ENCODE results near the gene ERBB4. TPM values are rescaled to one million over a fixed set of nuclear protein-coding genes. Genes with fewer than 3 reads are reported as not detected.
A peak's percentile ranks its signal among the peaks of the same experiment; 100 is the strongest.

Gene ERBB4
- total RNA-seq, 1 donor from 2014 or later: 9.2 TPM

DNA sequence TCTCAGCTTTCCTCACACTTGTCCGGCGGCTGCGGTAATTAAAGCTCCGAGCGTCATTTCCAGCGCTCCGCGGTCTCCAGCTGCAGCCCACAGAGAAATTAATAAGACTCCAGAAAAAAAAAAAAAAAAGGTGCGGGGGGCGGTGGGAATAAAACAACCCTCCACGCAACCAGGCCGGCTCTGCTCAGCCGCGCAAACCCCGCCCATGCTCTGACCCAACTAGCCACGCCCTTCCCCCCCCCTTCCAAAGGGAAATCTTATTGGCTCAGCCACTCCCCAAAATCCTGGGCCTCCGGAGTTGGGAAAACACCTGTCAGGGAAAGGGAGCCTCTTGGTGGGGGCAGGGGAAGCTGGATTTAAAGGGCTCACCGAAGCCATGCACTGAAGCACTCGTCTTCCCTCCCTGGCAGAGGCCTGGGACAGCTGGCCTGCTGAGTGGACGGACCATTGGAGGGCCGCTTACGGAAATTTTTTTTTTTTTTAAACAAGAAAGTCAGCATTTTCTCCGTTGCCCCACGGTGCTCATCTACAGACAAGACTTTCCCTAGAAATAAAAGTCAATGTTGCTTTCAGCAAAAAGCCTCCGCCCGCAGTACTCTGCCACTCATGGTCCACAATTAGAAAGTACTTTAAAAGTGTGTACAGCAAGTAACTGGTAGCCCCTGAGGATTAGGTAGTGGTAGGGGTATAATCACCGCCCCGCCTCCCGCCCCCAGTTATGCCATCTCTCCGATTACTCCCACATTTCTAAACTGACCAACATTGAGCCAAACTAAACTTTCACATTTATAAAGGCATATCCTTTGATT lies 674 bp upstream of the ERBB4 start:
- Mint-ChIP-seq H3K36me3 (no peaks in the 10 kb centered on the region), H3K9me3 (peaks cover 5% of the 10 kb centered on the region), H3K4me1 (peaks cover 29% of the 10 kb centered on the region), H3K27ac (peak overlapping the region; percentile 30), H3K4me3 (peak overlapping the region; percentile 80), H3K27me3 (ENCODE audit: low read depth) (peaks cover 44% of the 10 kb centered on the region)
- peak in 1 of 2 experiments; percentile 39 for DNase-seq (ENCODE audit: low spot score in 2 of 2, unreplicated experiment in 2 of 2)
- TF ChIP-seq, protein P1, sequence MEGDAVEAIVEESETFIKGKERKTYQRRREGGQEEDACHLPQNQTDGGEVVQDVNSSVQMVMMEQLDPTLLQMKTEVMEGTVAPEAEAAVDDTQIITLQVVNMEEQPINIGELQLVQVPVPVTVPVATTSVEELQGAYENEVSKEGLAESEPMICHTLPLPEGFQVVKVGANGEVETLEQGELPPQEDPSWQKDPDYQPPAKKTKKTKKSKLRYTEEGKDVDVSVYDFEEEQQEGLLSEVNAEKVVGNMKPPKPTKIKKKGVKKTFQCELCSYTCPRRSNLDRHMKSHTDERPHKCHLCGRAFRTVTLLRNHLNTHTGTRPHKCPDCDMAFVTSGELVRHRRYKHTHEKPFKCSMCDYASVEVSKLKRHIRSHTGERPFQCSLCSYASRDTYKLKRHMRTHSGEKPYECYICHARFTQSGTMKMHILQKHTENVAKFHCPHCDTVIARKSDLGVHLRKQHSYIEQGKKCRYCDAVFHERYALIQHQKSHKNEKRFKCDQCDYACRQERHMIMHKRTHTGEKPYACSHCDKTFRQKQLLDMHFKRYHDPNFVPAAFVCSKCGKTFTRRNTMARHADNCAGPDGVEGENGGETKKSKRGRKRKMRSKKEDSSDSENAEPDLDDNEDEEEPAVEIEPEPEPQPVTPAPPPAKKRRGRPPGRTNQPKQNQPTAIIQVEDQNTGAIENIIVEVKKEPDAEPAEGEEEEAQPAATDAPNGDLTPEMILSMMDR (IDR thresholded peaks at IDR 0.05; ENCODE audit: unreplicated experiment): no peak

DNA sequence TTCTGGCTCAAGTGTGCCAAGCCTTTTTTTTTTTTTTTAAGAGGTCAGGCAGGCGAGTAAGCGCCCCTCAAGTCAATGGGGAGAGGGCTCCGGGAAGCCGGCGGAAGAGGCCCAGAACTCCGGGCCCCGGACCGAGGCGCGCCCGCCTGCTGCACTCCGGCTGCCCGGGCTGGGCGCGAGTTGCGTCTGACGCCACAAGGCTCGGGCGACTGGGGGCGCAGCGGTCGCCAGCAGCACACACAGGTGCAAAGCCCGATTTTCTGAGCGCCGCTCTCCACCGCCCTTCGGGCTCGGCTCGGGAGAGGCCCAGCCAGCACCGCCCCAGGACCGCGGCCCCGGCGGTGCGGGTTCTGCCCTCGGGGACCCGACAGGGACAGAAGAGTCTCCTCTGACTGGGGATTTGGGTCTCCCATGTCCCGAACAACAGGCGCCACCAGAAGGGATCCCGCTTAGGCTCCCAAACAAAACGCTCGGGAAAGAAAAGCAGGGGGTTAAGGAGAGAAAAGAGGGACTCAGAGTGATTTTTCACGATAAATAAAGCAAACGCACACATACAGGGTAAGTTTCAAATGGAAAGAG lies 787 bp downstream of the ERBB4 start:
- H3K36me3 Mint-ChIP-seq: no peaks in the 10 kb centered on the region
- DNase-seq (ENCODE audit: low spot score in 2 of 2, unreplicated experiment in 2 of 2): peak in 1 of 2 experiments; percentile 45
- peaks cover 24% of the 10 kb centered on the region for H3K4me1 Mint-ChIP-seq
- peaks cover 46% of the 10 kb centered on the region for H3K27me3 Mint-ChIP-seq (ENCODE audit: low read depth)
- peak overlapping the region; percentile 34 for H3K27ac Mint-ChIP-seq
- peak overlapping the region; percentile 80 for H3K4me3 Mint-ChIP-seq
- TF ChIP-seq, protein P1 (IDR thresholded peaks at IDR 0.05; ENCODE audit: unreplicated experiment): no peak
- H3K9me3 Mint-ChIP-seq: no peaks in the 10 kb centered on the region

DNA sequence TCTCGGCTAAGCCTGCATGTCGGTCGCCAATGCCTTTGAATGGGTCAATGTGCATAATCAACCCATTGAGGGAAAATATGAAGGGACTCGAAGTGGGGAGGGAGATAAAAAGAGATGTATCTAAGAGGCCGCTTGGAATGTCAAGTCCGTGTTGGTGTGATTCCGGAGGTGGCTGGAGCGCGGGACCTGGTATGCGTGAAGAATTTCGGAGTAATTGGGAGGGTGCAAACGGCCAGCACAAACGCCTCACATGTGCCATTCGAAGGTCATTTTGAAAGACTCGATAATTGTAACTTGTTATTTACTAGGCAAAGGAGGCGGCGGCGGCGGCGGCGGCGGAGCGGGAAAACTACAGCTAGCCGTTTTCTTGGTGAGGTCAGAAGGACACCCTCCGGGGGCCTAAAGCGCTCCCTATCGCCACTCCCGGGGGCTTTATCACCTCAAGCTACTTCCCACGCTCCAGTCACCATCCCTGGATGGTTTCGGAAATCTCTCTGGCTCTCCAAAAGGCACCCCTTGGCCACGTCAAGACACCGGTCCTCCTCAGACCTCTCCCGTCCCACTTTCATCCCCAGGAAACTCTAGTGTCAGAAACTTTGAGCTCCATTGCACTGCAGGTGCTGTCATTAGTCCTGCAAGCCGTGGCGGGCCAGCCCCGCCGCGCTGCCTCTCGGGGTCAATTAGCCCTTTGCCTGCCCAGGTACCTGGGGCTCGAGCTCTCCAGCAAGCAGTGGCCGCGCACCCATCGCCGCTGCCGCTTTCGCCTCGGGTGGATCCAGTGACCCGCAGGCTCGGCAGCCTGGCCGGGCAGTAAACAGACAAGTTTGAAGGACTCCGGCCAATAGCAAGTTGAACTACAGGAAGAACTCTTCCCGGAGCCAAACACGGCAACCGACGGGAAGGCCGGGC lies 1.5 kb downstream of the ERBB4 start:
- H3K4me1 Mint-ChIP-seq: peaks cover 24% of the 10 kb centered on the region
- no peaks in the 10 kb centered on the region for H3K36me3 Mint-ChIP-seq
- peak overlapping the region; percentile 80 for H3K4me3 Mint-ChIP-seq
- peak in 1 of 2 experiments; percentile 39 for DNase-seq (ENCODE audit: low spot score in 2 of 2, unreplicated experiment in 2 of 2)
- TF ChIP-seq, protein P1 (IDR thresholded peaks at IDR 0.05; ENCODE audit: unreplicated experiment): no peak
- H3K9me3 Mint-ChIP-seq: no peaks in the 10 kb centered on the region
- H3K27ac Mint-ChIP-seq: peak overlapping the region; percentile 0
- H3K27me3 Mint-ChIP-seq (ENCODE audit: low read depth): peaks cover 46% of the 10 kb centered on the region

DNA sequence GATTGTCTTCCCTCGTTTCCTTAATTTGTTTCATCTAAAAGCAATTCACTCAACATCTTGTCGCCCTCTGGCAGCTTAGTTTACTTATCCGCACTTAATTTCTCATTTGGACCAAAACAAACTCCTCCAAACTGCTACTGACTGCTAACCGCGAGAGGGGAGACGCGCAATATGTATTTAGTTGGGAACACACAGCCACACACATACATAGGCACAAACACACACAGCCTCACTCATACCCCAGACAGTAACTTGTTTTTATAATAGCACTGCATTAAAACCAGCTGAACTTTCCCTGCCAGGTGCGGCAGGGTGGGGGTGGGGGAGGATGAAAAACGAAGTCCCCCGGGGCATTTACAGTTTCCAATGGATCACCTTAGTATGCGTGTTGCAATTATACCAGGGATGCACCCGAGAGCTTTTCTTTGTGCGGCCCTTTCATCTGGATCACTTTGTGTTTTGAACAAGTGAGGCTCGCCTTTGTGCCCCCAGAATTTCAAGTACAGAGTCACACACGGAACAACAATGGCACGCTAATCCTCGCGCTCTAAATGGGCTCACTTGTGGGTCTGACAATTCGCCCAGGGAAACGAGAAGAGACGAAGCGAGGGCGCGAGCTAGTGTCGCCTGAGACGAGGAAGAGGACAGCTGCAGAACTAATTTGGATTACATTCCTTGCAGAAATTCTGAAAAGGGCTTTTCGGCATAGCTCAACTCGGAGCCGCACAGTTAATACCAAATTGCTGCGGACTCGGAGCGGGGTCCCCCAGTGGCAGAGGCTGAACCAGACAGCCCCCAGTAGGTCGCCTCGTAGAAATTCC lies 2.4 kb downstream of the ERBB4 start:
- no peaks in the 10 kb centered on the region for H3K36me3 Mint-ChIP-seq
- H3K27ac Mint-ChIP-seq: no peak overlapping the region
- H3K27me3 Mint-ChIP-seq (ENCODE audit: low read depth): peaks cover 46% of the 10 kb centered on the region
- TF ChIP-seq, protein P1 (IDR thresholded peaks at IDR 0.05; ENCODE audit: unreplicated experiment): no peak
- no peaks in the 10 kb centered on the region for H3K9me3 Mint-ChIP-seq
- peak in 1 of 2 experiments; percentile 44 for DNase-seq (ENCODE audit: low spot score in 2 of 2, unreplicated experiment in 2 of 2)
- peaks cover 24% of the 10 kb centered on the region for H3K4me1 Mint-ChIP-seq
- peak overlapping the region; percentile 80 for H3K4me3 Mint-ChIP-seq

DNA sequence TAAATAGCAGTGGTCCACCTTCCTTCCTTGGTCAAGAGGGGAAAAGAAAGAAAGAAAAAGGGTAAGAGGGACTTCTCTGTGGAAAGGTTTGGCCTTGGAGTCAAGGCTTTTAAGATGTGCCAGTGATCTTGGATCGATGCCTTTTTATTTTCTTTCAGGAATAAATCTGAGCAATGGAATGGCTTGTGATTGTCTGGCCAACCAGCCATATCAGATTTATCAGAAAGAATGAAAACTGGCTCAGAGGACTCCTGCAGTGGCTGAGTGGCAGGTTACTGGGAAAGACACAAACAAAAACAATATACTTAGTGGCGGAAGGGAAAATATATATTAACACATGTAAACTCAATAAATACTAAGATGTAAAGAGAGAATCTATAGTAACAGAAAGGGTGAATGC lies 4.3 kb downstream of the ERBB4 start:
- H3K4me3 Mint-ChIP-seq: no peak overlapping the region
- H3K27ac Mint-ChIP-seq: no peak overlapping the region
- peaks cover 39% of the 10 kb centered on the region for H3K27me3 Mint-ChIP-seq (ENCODE audit: low read depth)
- H3K4me1 Mint-ChIP-seq: peaks cover 19% of the 10 kb centered on the region
- TF ChIP-seq, protein P1 (IDR thresholded peaks at IDR 0.05; ENCODE audit: unreplicated experiment): no peak
- no peaks in the 10 kb centered on the region for H3K36me3 Mint-ChIP-seq
- no peak for DNase-seq (ENCODE audit: low spot score in 2 of 2, unreplicated experiment in 2 of 2)
- no peaks in the 10 kb centered on the region for H3K9me3 Mint-ChIP-seq
